H9 (cell line): ENCODE results near the gene CSTPP1. TPM values are rescaled to one million over a fixed set of nuclear protein-coding genes. Genes with fewer than 3 reads are reported as not detected.

Source experiments
- DNase-seq: peaks from one replicate; pipeline ENCODE4 v3.0.0-alpha.2; 2017
- H2AFZ ChIP-seq: one replicate; pipeline ENCODE4 v1.6.1; 2013; ENCODE audit warnings: mild to moderate bottlenecking, low read length, control low read depth, moderate library complexity
- H2AK5ac ChIP-seq: 2 replicates; pipeline ENCODE4 v1.6.1; 2013; ENCODE audit warnings: low read length, control low read depth, mixed read lengths; ENCODE audit not compliant: insufficient read length
- H2BK120ac ChIP-seq: one replicate; pipeline ENCODE4 v1.6.1; 2013; ENCODE audit warnings: low read depth, mild to moderate bottlenecking, low read length, control low read depth, inconsistent platforms; ENCODE audit not compliant: poor library complexity, severe bottlenecking
- H2BK12ac ChIP-seq: 2 replicates; pipeline ENCODE4 v1.6.1; 2013; ENCODE audit warnings: low read length, control low read depth, mixed read lengths, low read depth; ENCODE audit not compliant: insufficient read length
- H2BK15ac ChIP-seq: 2 replicates; pipeline ENCODE4 v1.6.1; 2013; ENCODE audit warnings: low read depth, low read length, control low read depth
- H2BK20ac ChIP-seq: one replicate; pipeline ENCODE4 v1.6.1; 2013; ENCODE audit warnings: low read depth, mild to moderate bottlenecking, low read length, control low read depth, inconsistent platforms; ENCODE audit not compliant: poor library complexity, severe bottlenecking
- H2BK5ac ChIP-seq: 2 replicates; pipeline ENCODE4 v1.6.1; 2013; ENCODE audit warnings: low read length, control low read depth, mixed read lengths; ENCODE audit not compliant: insufficient read length
- H3K14ac ChIP-seq: 2 replicates; pipeline ENCODE4 v1.6.1; 2013; ENCODE audit warnings: low read length, control low read depth; ENCODE audit not compliant: insufficient read depth
- H3K18ac ChIP-seq: 2 replicates; pipeline ENCODE4 v1.6.1; 2013; ENCODE audit warnings: low read depth, mild to moderate bottlenecking, mixed read lengths, low read length, control low read depth; ENCODE audit not compliant: insufficient read length
- H3K23ac ChIP-seq: 2 replicates; pipeline ENCODE4 v1.6.1; 2013; ENCODE audit warnings: low read length, control low read depth, mixed read lengths, low read depth; ENCODE audit not compliant: insufficient read length
- H3K23me2 ChIP-seq: 2 replicates; pipeline ENCODE4 v1.6.1; 2013; ENCODE audit warnings: low read depth, mild to moderate bottlenecking, mixed read lengths, low read length, control low read depth; ENCODE audit not compliant: insufficient read length, poor library complexity, severe bottlenecking
- H3K27ac ChIP-seq: 2 replicates; pipeline ENCODE4 v1.5.1; 2013; ENCODE audit warnings: low read length, control low read depth, mixed read lengths, low read depth; ENCODE audit not compliant: insufficient read length
- H3K27me3 ChIP-seq: 2 replicates; pipeline ENCODE4 v1.6.1; 2013; ENCODE audit warnings: low read length, control low read depth, inconsistent platforms; ENCODE audit not compliant: insufficient read depth
- H3K4ac ChIP-seq: 2 replicates; pipeline ENCODE4 v1.6.1; 2013; ENCODE audit warnings: low read depth, mild to moderate bottlenecking, control low read depth, inconsistent platforms, low read length, moderate library complexity
- H3K4me1 ChIP-seq: 2 replicates; pipeline ENCODE4 v1.6.1; 2013; ENCODE audit warnings: low read length, control low read depth, inconsistent platforms; ENCODE audit not compliant: insufficient read depth
- H3K4me2 ChIP-seq: 2 replicates; pipeline ENCODE4 v1.6.1; 2013; ENCODE audit warnings: low read length, control low read depth, mixed read lengths; ENCODE audit not compliant: insufficient read length, insufficient read depth
- H3K56ac ChIP-seq: 2 replicates; pipeline ENCODE4 v1.6.1; 2013; ENCODE audit warnings: low read depth, mild to moderate bottlenecking, mixed read lengths, low read length, control low read depth; ENCODE audit not compliant: insufficient read length
- H3K79me1 ChIP-seq: 2 replicates; pipeline ENCODE4 v1.6.1; 2013; ENCODE audit warnings: low read depth, mild to moderate bottlenecking, moderate library complexity, low read length, control low read depth, inconsistent platforms; ENCODE audit not compliant: insufficient read depth, poor library complexity, severe bottlenecking
- H3K79me2 ChIP-seq: 2 replicates; pipeline ENCODE4 v1.6.1; 2013; ENCODE audit warnings: low read length, control low read depth, inconsistent platforms; ENCODE audit not compliant: insufficient read depth
- H3K9ac ChIP-seq: 2 replicates; pipeline ENCODE4 v1.6.1; 2013; ENCODE audit warnings: low read length, control low read depth, mixed read lengths; ENCODE audit not compliant: insufficient read length; ENCODE audit errors: extremely low read depth
- H3K9me3 ChIP-seq: one replicate; pipeline ENCODE4 v1.6.1; 2013; ENCODE audit warnings: low read depth, low read length, inconsistent platforms; ENCODE audit not compliant: control insufficient read depth
- H3T11ph ChIP-seq: one replicate; pipeline ENCODE4 v1.6.1; 2013; ENCODE audit warnings: mild to moderate bottlenecking, low read length, control low read depth, inconsistent platforms
- H4K20me1 ChIP-seq: one replicate; pipeline ENCODE4 v1.6.1; 2013; ENCODE audit not compliant: control insufficient read depth, insufficient read length, insufficient read depth
- H4K5ac ChIP-seq: 2 replicates; pipeline ENCODE4 v1.6.1; 2013; ENCODE audit warnings: low read depth, mild to moderate bottlenecking, mixed read lengths, low read length, control low read depth; ENCODE audit not compliant: insufficient read length
- H4K8ac ChIP-seq: replicated peaks from 2 replicates; pipeline ENCODE4 v1.6.1; 2013; ENCODE audit warnings: low read length, control low read depth, mixed read lengths, low read depth; ENCODE audit not compliant: insufficient read length
- H4K91ac ChIP-seq: 2 replicates; pipeline ENCODE4 v1.6.1; 2013; ENCODE audit warnings: low read depth, mild to moderate bottlenecking, moderate library complexity, mixed read lengths, low read length, control low read depth; ENCODE audit not compliant: insufficient read length
- H3K27ac Mint-ChIP-seq, 3 experiments: 2 replicates in 2 of 3; 3 replicates in 1 of 3; pipeline ENCODE4 v1.8.0; 2020 to 2021; ENCODE audit warnings: mixed read lengths in 3 of 3, mild to moderate bottlenecking in 1 of 3, moderate library complexity in 1 of 3
- H3K27me3 Mint-ChIP-seq: 2 replicates; pipeline ENCODE4 v1.8.0; 2021; ENCODE audit warnings: low read depth, mild to moderate bottlenecking, moderate library complexity, mixed read lengths
- H3K36me3 Mint-ChIP-seq, 3 experiments: 2 replicates in 2 of 3; 3 replicates in 1 of 3; pipeline ENCODE4 v1.8.0; 2020 to 2021; ENCODE audit warnings: low read depth in 3 of 3, mixed read lengths in 3 of 3; ENCODE audit not compliant: insufficient read depth in 1 of 3
- H3K4me1 Mint-ChIP-seq, 2 experiments: 2 replicates each; pipeline ENCODE4 v1.8.0; 2020; ENCODE audit warnings: mixed read lengths in 2 of 2
- H3K4me3 Mint-ChIP-seq, 2 experiments: 2 replicates in 1 of 2; 3 replicates in 1 of 2; pipeline ENCODE4 v1.8.0; 2020 to 2021; ENCODE audit warnings: mild to moderate bottlenecking in 2 of 2, mixed read lengths in 2 of 2, moderate library complexity in 1 of 2
- H3K9me3 Mint-ChIP-seq, 2 experiments: 2 replicates in 1 of 2; 3 replicates in 1 of 2; pipeline ENCODE4 v1.8.0; 2020; ENCODE audit warnings: mild to moderate bottlenecking in 2 of 2, mixed read lengths in 2 of 2, moderate library complexity in 1 of 2
- WGBS: extraction: QIAGEN DNeasy Blood & Tissue Kit; methylation state at CpG from one replicate; pipeline ENCODE4 v1.1.7; 2013; ENCODE audit warnings: missing lambda C conversion rate, low lambda C conversion rate, mixed read lengths; ENCODE audit not compliant: insufficient read length; ENCODE audit errors: extremely low coverage; 5-methylcytosine and 5-hydroxymethylcytosine counted together
- total RNA-seq: library from RNA; stranded (reverse); gene quantifications from 2 replicates; pipeline ENCODE4 v1.2.1, GENCODE V29; 2021
- TF ChIP-seq, protein P1 (sequence below): fragments of 200-600 bp; sonication (generic); conservative IDR thresholded peaks from 3 replicates; pipeline ENCODE4 v1.8.0; 2021; ENCODE audit warnings: antibody characterized with exemption, mild to moderate bottlenecking

Gene CSTPP1
- total RNA-seq, 1 experiment from 2014 or later = 21.2 TPM

DNA sequence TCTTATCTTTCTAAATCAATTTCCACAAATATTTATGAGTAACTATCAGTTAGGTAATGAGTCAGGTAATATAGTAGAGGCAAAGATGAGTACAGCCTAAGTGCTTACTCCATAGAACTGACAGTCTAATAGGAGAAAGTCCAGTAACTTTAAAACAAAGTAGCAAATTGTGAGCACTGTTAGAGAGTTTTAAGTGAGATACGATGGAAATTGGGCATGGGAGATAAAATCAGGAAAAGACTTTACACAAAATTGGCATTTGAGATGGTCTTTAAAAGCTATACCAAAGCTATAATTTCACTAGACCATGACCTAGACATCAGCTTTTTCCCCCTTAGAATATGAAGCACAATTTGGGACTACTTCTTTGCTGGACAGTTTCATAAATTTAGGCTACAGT lies 113.7 kb downstream of the CSTPP1 start:
- H4K91ac ChIP-seq = no peak overlapping the region
- DNase-seq = no peak
- no peaks in the 10 kb centered on the region for H3K27me3 Mint-ChIP-seq
- no peak overlapping the region for H3K27ac ChIP-seq
- H3K14ac ChIP-seq = no peak overlapping the region
- H3K4me3 Mint-ChIP-seq = no peak overlapping the region
- H3K79me2 ChIP-seq = no peaks in the 10 kb centered on the region
- no peak overlapping the region for H4K8ac ChIP-seq
- no peaks in the 10 kb centered on the region; a peak in 1 of 5 replicates for H3K9me3 Mint-ChIP-seq
- no peak overlapping the region for H2BK15ac ChIP-seq
- H3K36me3 Mint-ChIP-seq = peaks cover 3 to 4% (median 4%) of the 10 kb centered on the region in 3 experiments; a peak in 5 of 7 replicates
- H2BK120ac ChIP-seq = no peak overlapping the region
- H3K27ac Mint-ChIP-seq = no peak overlapping the region
- no peak overlapping the region for H2BK5ac ChIP-seq
- TF ChIP-seq, protein P1, sequence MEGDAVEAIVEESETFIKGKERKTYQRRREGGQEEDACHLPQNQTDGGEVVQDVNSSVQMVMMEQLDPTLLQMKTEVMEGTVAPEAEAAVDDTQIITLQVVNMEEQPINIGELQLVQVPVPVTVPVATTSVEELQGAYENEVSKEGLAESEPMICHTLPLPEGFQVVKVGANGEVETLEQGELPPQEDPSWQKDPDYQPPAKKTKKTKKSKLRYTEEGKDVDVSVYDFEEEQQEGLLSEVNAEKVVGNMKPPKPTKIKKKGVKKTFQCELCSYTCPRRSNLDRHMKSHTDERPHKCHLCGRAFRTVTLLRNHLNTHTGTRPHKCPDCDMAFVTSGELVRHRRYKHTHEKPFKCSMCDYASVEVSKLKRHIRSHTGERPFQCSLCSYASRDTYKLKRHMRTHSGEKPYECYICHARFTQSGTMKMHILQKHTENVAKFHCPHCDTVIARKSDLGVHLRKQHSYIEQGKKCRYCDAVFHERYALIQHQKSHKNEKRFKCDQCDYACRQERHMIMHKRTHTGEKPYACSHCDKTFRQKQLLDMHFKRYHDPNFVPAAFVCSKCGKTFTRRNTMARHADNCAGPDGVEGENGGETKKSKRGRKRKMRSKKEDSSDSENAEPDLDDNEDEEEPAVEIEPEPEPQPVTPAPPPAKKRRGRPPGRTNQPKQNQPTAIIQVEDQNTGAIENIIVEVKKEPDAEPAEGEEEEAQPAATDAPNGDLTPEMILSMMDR = no peak
- no peak overlapping the region for H3K18ac ChIP-seq
- WGBS = no CpG with 5 or more reads among the region's 1 CpG
- no peaks in the 10 kb centered on the region for H3K23me2 ChIP-seq
- H3K23ac ChIP-seq = no peak overlapping the region
- no peaks in the 10 kb centered on the region for H4K20me1 ChIP-seq
- no peaks in the 10 kb centered on the region for H3K9me3 ChIP-seq
- no peaks in the 10 kb centered on the region for H3K27me3 ChIP-seq
- no peak overlapping the region for H2BK12ac ChIP-seq
- H3K4me2 ChIP-seq = no peak overlapping the region
- H3K4ac ChIP-seq = no peak overlapping the region
- no peak overlapping the region for H2AK5ac ChIP-seq
- no peaks in the 10 kb centered on the region; a peak in 2 of 4 replicates for H3K4me1 Mint-ChIP-seq
- no peak overlapping the region for H2AFZ ChIP-seq
- no peak overlapping the region for H3T11ph ChIP-seq
- H3K56ac ChIP-seq = no peak overlapping the region
- no peak overlapping the region for H3K9ac ChIP-seq
- H2BK20ac ChIP-seq = no peak overlapping the region
- no peaks in the 10 kb centered on the region for H3K79me1 ChIP-seq
- H3K4me1 ChIP-seq = no peaks in the 10 kb centered on the region
- H4K5ac ChIP-seq = no peak overlapping the region
